H9 (cell line): ENCODE results near the gene MEIG1. TPM values are rescaled to one million over a fixed set of nuclear protein-coding genes. Genes with fewer than 3 reads are reported as not detected.

Experiments
- DNase-seq: peaks from one replicate; pipeline ENCODE4 v3.0.0-alpha.2; 2017
- H2AFZ ChIP-seq: one replicate; pipeline ENCODE4 v1.6.1; 2013; ENCODE audit warnings: mild to moderate bottlenecking, low read length, control low read depth, moderate library complexity
- H2AK5ac ChIP-seq: 2 replicates; pipeline ENCODE4 v1.6.1; 2013; ENCODE audit warnings: low read length, control low read depth, mixed read lengths; ENCODE audit not compliant: insufficient read length
- H2BK120ac ChIP-seq: one replicate; pipeline ENCODE4 v1.6.1; 2013; ENCODE audit warnings: low read depth, mild to moderate bottlenecking, low read length, control low read depth, inconsistent platforms; ENCODE audit not compliant: poor library complexity, severe bottlenecking
- H2BK12ac ChIP-seq: 2 replicates; pipeline ENCODE4 v1.6.1; 2013; ENCODE audit warnings: low read length, control low read depth, mixed read lengths, low read depth; ENCODE audit not compliant: insufficient read length
- H2BK15ac ChIP-seq: 2 replicates; pipeline ENCODE4 v1.6.1; 2013; ENCODE audit warnings: low read depth, low read length, control low read depth
- H2BK20ac ChIP-seq: one replicate; pipeline ENCODE4 v1.6.1; 2013; ENCODE audit warnings: low read depth, mild to moderate bottlenecking, low read length, control low read depth, inconsistent platforms; ENCODE audit not compliant: poor library complexity, severe bottlenecking
- H2BK5ac ChIP-seq: 2 replicates; pipeline ENCODE4 v1.6.1; 2013; ENCODE audit warnings: low read length, control low read depth, mixed read lengths; ENCODE audit not compliant: insufficient read length
- H3K14ac ChIP-seq: 2 replicates; pipeline ENCODE4 v1.6.1; 2013; ENCODE audit warnings: low read length, control low read depth; ENCODE audit not compliant: insufficient read depth
- H3K18ac ChIP-seq: 2 replicates; pipeline ENCODE4 v1.6.1; 2013; ENCODE audit warnings: low read depth, mild to moderate bottlenecking, mixed read lengths, low read length, control low read depth; ENCODE audit not compliant: insufficient read length
- H3K23ac ChIP-seq: 2 replicates; pipeline ENCODE4 v1.6.1; 2013; ENCODE audit warnings: low read length, control low read depth, mixed read lengths, low read depth; ENCODE audit not compliant: insufficient read length
- H3K23me2 ChIP-seq: 2 replicates; pipeline ENCODE4 v1.6.1; 2013; ENCODE audit warnings: low read depth, mild to moderate bottlenecking, mixed read lengths, low read length, control low read depth; ENCODE audit not compliant: insufficient read length, poor library complexity, severe bottlenecking
- H3K27ac ChIP-seq: 2 replicates; pipeline ENCODE4 v1.5.1; 2013; ENCODE audit warnings: low read length, control low read depth, mixed read lengths, low read depth; ENCODE audit not compliant: insufficient read length
- H3K27me3 ChIP-seq: 2 replicates; pipeline ENCODE4 v1.6.1; 2013; ENCODE audit warnings: low read length, control low read depth, inconsistent platforms; ENCODE audit not compliant: insufficient read depth
- H3K4ac ChIP-seq: 2 replicates; pipeline ENCODE4 v1.6.1; 2013; ENCODE audit warnings: low read depth, mild to moderate bottlenecking, control low read depth, inconsistent platforms, low read length, moderate library complexity
- H3K4me1 ChIP-seq: 2 replicates; pipeline ENCODE4 v1.6.1; 2013; ENCODE audit warnings: low read length, control low read depth, inconsistent platforms; ENCODE audit not compliant: insufficient read depth
- H3K4me2 ChIP-seq: 2 replicates; pipeline ENCODE4 v1.6.1; 2013; ENCODE audit warnings: low read length, control low read depth, mixed read lengths; ENCODE audit not compliant: insufficient read length, insufficient read depth
- H3K56ac ChIP-seq: 2 replicates; pipeline ENCODE4 v1.6.1; 2013; ENCODE audit warnings: low read depth, mild to moderate bottlenecking, mixed read lengths, low read length, control low read depth; ENCODE audit not compliant: insufficient read length
- H3K79me1 ChIP-seq: 2 replicates; pipeline ENCODE4 v1.6.1; 2013; ENCODE audit warnings: low read depth, mild to moderate bottlenecking, moderate library complexity, low read length, control low read depth, inconsistent platforms; ENCODE audit not compliant: insufficient read depth, poor library complexity, severe bottlenecking
- H3K79me2 ChIP-seq: 2 replicates; pipeline ENCODE4 v1.6.1; 2013; ENCODE audit warnings: low read length, control low read depth, inconsistent platforms; ENCODE audit not compliant: insufficient read depth
- H3K9ac ChIP-seq: 2 replicates; pipeline ENCODE4 v1.6.1; 2013; ENCODE audit warnings: low read length, control low read depth, mixed read lengths; ENCODE audit not compliant: insufficient read length; ENCODE audit errors: extremely low read depth
- H3K9me3 ChIP-seq: one replicate; pipeline ENCODE4 v1.6.1; 2013; ENCODE audit warnings: low read depth, low read length, inconsistent platforms; ENCODE audit not compliant: control insufficient read depth
- H3T11ph ChIP-seq: one replicate; pipeline ENCODE4 v1.6.1; 2013; ENCODE audit warnings: mild to moderate bottlenecking, low read length, control low read depth, inconsistent platforms
- H4K20me1 ChIP-seq: one replicate; pipeline ENCODE4 v1.6.1; 2013; ENCODE audit not compliant: control insufficient read depth, insufficient read length, insufficient read depth
- H4K5ac ChIP-seq: 2 replicates; pipeline ENCODE4 v1.6.1; 2013; ENCODE audit warnings: low read depth, mild to moderate bottlenecking, mixed read lengths, low read length, control low read depth; ENCODE audit not compliant: insufficient read length
- H4K8ac ChIP-seq: replicated peaks from 2 replicates; pipeline ENCODE4 v1.6.1; 2013; ENCODE audit warnings: low read length, control low read depth, mixed read lengths, low read depth; ENCODE audit not compliant: insufficient read length
- H4K91ac ChIP-seq: 2 replicates; pipeline ENCODE4 v1.6.1; 2013; ENCODE audit warnings: low read depth, mild to moderate bottlenecking, moderate library complexity, mixed read lengths, low read length, control low read depth; ENCODE audit not compliant: insufficient read length
- H3K27ac Mint-ChIP-seq, 3 experiments: 2 replicates in 2 of 3; 3 replicates in 1 of 3; pipeline ENCODE4 v1.8.0; 2020 to 2021; ENCODE audit warnings: mixed read lengths in 3 of 3, mild to moderate bottlenecking in 1 of 3, moderate library complexity in 1 of 3
- H3K27me3 Mint-ChIP-seq: 2 replicates; pipeline ENCODE4 v1.8.0; 2021; ENCODE audit warnings: low read depth, mild to moderate bottlenecking, moderate library complexity, mixed read lengths
- H3K36me3 Mint-ChIP-seq, 3 experiments: 2 replicates in 2 of 3; 3 replicates in 1 of 3; pipeline ENCODE4 v1.8.0; 2020 to 2021; ENCODE audit warnings: low read depth in 3 of 3, mixed read lengths in 3 of 3; ENCODE audit not compliant: insufficient read depth in 1 of 3
- H3K4me1 Mint-ChIP-seq, 2 experiments: 2 replicates each; pipeline ENCODE4 v1.8.0; 2020; ENCODE audit warnings: mixed read lengths in 2 of 2
- H3K4me3 Mint-ChIP-seq, 2 experiments: 2 replicates in 1 of 2; 3 replicates in 1 of 2; pipeline ENCODE4 v1.8.0; 2020 to 2021; ENCODE audit warnings: mild to moderate bottlenecking in 2 of 2, mixed read lengths in 2 of 2, moderate library complexity in 1 of 2
- H3K9me3 Mint-ChIP-seq, 2 experiments: 2 replicates in 1 of 2; 3 replicates in 1 of 2; pipeline ENCODE4 v1.8.0; 2020; ENCODE audit warnings: mild to moderate bottlenecking in 2 of 2, mixed read lengths in 2 of 2, moderate library complexity in 1 of 2
- WGBS: extraction: QIAGEN DNeasy Blood & Tissue Kit; methylation state at CpG from one replicate; pipeline ENCODE4 v1.1.7; 2013; ENCODE audit warnings: missing lambda C conversion rate, low lambda C conversion rate, mixed read lengths; ENCODE audit not compliant: insufficient read length; ENCODE audit errors: extremely low coverage; 5-methylcytosine and 5-hydroxymethylcytosine counted together
- total RNA-seq: library from RNA; stranded (reverse); gene quantifications from 2 replicates; pipeline ENCODE4 v1.2.1, GENCODE V29; 2021
- TF ChIP-seq, protein P1 (sequence below): fragments of 200-600 bp; sonication (generic); conservative IDR thresholded peaks from 3 replicates; pipeline ENCODE4 v1.8.0; 2021; ENCODE audit warnings: antibody characterized with exemption, mild to moderate bottlenecking

Gene MEIG1
- total RNA-seq, 1 experiment from 2014 or later = 0.72 TPM

DNA sequence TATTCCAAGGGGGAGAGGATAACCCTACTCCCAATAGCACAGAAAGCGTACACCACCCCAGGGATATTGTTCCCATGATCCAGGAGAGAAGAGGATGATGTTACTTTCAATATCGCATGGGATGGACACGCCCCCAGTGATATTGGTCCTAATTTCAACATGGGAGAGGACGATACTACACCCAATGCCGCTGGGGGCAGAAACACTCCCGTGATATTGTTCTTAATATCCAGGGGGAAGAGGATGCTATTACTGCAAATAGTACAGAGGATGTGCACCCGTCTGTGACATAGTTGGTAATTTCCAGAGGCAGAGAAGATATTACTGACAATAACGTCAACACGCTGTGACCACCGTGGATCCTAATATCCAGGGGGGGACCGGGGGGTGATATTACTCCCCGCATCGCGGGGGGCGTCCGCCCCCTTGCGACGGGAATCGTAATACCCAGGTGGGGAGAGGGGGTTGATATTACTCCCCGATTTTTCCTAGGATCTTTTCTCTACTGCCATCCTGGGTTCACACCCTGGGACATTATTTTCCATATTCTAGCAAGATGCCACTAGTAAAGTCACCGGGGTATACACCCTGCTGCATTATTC, 16.6 kb downstream of the MEIG1 start:
- no peak overlapping the region for H3K4me3 Mint-ChIP-seq
- TF ChIP-seq, protein P1, sequence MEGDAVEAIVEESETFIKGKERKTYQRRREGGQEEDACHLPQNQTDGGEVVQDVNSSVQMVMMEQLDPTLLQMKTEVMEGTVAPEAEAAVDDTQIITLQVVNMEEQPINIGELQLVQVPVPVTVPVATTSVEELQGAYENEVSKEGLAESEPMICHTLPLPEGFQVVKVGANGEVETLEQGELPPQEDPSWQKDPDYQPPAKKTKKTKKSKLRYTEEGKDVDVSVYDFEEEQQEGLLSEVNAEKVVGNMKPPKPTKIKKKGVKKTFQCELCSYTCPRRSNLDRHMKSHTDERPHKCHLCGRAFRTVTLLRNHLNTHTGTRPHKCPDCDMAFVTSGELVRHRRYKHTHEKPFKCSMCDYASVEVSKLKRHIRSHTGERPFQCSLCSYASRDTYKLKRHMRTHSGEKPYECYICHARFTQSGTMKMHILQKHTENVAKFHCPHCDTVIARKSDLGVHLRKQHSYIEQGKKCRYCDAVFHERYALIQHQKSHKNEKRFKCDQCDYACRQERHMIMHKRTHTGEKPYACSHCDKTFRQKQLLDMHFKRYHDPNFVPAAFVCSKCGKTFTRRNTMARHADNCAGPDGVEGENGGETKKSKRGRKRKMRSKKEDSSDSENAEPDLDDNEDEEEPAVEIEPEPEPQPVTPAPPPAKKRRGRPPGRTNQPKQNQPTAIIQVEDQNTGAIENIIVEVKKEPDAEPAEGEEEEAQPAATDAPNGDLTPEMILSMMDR = peak; percentile 55
- no peak overlapping the region for H2BK12ac ChIP-seq
- H3K56ac ChIP-seq = no peak overlapping the region
- no peaks in the 10 kb centered on the region for H3K79me2 ChIP-seq
- H2BK5ac ChIP-seq = no peak overlapping the region
- H3K27me3 ChIP-seq = no peaks in the 10 kb centered on the region
- H2AFZ ChIP-seq = no peak overlapping the region
- no peak overlapping the region for H2BK120ac ChIP-seq
- H3K18ac ChIP-seq = no peak overlapping the region
- H3K27ac Mint-ChIP-seq = peak overlapping the region in 1 of 3 experiments; percentile 62; a peak in 2 of 7 replicates
- no peak overlapping the region for H2BK20ac ChIP-seq
- no peaks in the 10 kb centered on the region for H3K9me3 ChIP-seq
- DNase-seq = no peak
- H3K23ac ChIP-seq = no peak overlapping the region
- WGBS = no CpG with 5 or more reads among the region's 21 CpGs
- H3K4me2 ChIP-seq = no peak overlapping the region
- no peaks in the 10 kb centered on the region for H3K4me1 ChIP-seq
- peaks cover 3% of the 10 kb centered on the region for H3K27me3 Mint-ChIP-seq
- H3K23me2 ChIP-seq = no peaks in the 10 kb centered on the region
- no peaks in the 10 kb centered on the region for H3K36me3 Mint-ChIP-seq
- H3T11ph ChIP-seq = no peak overlapping the region
- no peak overlapping the region for H3K4ac ChIP-seq
- no peaks in the 10 kb centered on the region for H3K9me3 Mint-ChIP-seq
- H3K27ac ChIP-seq = no peak overlapping the region
- H3K14ac ChIP-seq = no peak overlapping the region
- no peak overlapping the region for H4K91ac ChIP-seq
- no peak overlapping the region for H4K5ac ChIP-seq
- no peak overlapping the region for H3K9ac ChIP-seq
- H2BK15ac ChIP-seq = no peak overlapping the region
- H3K4me1 Mint-ChIP-seq = peaks cover 6% of the 10 kb centered on the region in 2 experiments
- H4K20me1 ChIP-seq = no peaks in the 10 kb centered on the region
- H4K8ac ChIP-seq = no peak overlapping the region
- no peaks in the 10 kb centered on the region for H3K79me1 ChIP-seq
- H2AK5ac ChIP-seq = no peak overlapping the region
